HT1080 (cell line): ENCODE measurements around the gene STRIP2. TPM values are rescaled to one million over a fixed set of nuclear protein-coding genes. Genes with fewer than 3 reads are reported as not detected.
"Not testable (repeated sequence)": the region's sequence is repeated elsewhere in the genome, so short reads cannot be mapped to it uniquely, and the experiment has no call there.

Source experiments
- DNase-seq: peaks from one replicate; pipeline ENCODE4 v3.0.0-alpha.2; 2015; ENCODE audit warnings: low read depth
- total RNA-seq: library from RNA; depleted of rRNA; stranded (reverse); fragments of >200 nt; shearing (Covaris generic); gene quantifications from 2 replicates; pipeline ENCODE4 v1.2.3, GENCODE V29; 2014

The STRIP2 gene
- total RNA-seq, 1 experiment from 2014 or later = 15.2 TPM

GRCh38 chr7:129417073-129417472 lies 17.2 kb upstream of the STRIP2 start:
- no peak for DNase-seq

- no peak for DNase-seq
Observed at GRCh38 chr7:129421717-129422250, 12.4 kb upstream of the STRIP2 start.

- no peak for DNase-seq
Observed at GRCh38 chr7:129422727-129423126, 11.5 kb upstream of the STRIP2 start.

GRCh38 chr7:129423700-129424410 lies 10.4 kb upstream of the STRIP2 start:
- DNase-seq = no peak

- DNase-seq = no peak
Observed at GRCh38 chr7:129426482-129426881, 7.8 kb upstream of the STRIP2 start.

GRCh38 chr7:129427526-129428045 lies 6.6 kb upstream of the STRIP2 start:
- DNase-seq = no peak

GRCh38 chr7:129431911-129432643 lies 2.2 kb upstream of the STRIP2 start:
- DNase-seq = no peak

GRCh38 chr7:129434675-129435318 lies 565 bp downstream of the STRIP2 start:
- DNase-seq = peak; percentile 8

- no peak for DNase-seq
Observed at GRCh38 chr7:129435414-129435829, 1.2 kb downstream of the STRIP2 start.

- no peak for DNase-seq
Observed at GRCh38 chr7:129436335-129436923, 2.2 kb downstream of the STRIP2 start.

GRCh38 chr7:129437190-129437589 lies 3.0 kb downstream of the STRIP2 start:
- no peak for DNase-seq

GRCh38 chr7:129438281-129438838 lies 4.1 kb downstream of the STRIP2 start:
- DNase-seq = no peak

- DNase-seq = peak; percentile 94
Observed at GRCh38 chr7:129438839-129439651, 4.8 kb downstream of the STRIP2 start.

- DNase-seq = no peak
Observed at GRCh38 chr7:129439963-129440625, 5.9 kb downstream of the STRIP2 start.

GRCh38 chr7:129443612-129444011 lies 9.4 kb downstream of the STRIP2 start:
- no peak for DNase-seq

GRCh38 chr7:129444776-129445175 lies 10.5 kb downstream of the STRIP2 start:
- DNase-seq = not testable (repeated sequence)

- DNase-seq = not testable (repeated sequence)
Observed at GRCh38 chr7:129446925-129447324, 12.7 kb downstream of the STRIP2 start.

GRCh38 chr7:129447445-129447844 lies 13.2 kb downstream of the STRIP2 start:
- not testable (repeated sequence) for DNase-seq

- not testable (repeated sequence) for DNase-seq
Observed at GRCh38 chr7:129448608-129449007, 14.4 kb downstream of the STRIP2 start.

- no peak for DNase-seq
Observed at GRCh38 chr7:129450295-129450694, 16.1 kb downstream of the STRIP2 start.
